ENCODE results near the gene SLC44A5.
"Not testable (repeated sequence)": the region's sequence is repeated elsewhere in the genome, so short reads cannot be mapped to it uniquely, and the experiment has no call there.

Gene SLC44A5

DNA sequence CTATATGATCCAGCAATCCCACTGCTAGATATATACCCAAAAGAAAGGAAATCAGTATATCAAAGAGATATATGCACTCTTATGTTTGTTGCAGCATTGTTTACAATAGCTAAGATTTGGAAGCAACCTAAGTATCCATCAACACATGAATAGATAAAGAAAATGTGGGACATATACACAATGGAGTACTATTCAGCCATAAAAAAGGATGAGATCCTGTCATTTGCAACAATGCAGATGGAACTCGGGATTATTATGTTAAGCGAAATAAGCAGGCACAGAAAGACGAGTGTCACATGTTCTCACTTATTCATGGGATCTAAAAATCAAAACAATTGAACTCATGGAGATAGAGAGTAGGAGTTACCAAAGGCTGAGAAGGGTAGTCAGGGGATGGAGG lies 17.5 kb downstream of the SLC44A5 start:
- not testable (repeated sequence) for DNase-seq (ENCODE audit: insufficient read length, low spot score); FAIRE-seq

DNA sequence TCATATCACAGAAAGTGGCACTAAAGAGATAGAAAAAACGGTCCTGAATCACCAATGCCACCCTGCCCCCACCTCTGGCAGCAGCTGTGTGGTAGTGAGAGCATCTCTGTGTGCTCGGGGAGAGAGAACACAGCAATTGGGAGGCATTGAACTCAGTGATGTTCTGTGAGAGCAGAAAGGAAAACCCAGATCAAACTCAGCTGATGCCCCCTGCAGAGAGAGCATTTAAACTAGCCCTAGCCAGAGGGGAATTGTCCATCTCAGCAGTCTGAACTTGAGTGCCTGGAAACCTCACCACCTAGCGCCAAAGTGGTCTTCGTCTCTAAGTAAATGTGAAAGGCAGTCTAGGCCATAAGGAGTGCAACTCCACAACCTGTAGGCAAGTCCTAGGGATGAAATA lies 21.3 kb downstream of the SLC44A5 start:
- FAIRE-seq (no peak), DNase-seq (ENCODE audit: insufficient read length, low spot score) (no peak)

- FAIRE-seq (no peak), DNase-seq (ENCODE audit: insufficient read length, low spot score) (no peak)
Observed at GRCh38 chr1:75588779-75589475, 22.0 kb downstream of the SLC44A5 start.

DNA sequence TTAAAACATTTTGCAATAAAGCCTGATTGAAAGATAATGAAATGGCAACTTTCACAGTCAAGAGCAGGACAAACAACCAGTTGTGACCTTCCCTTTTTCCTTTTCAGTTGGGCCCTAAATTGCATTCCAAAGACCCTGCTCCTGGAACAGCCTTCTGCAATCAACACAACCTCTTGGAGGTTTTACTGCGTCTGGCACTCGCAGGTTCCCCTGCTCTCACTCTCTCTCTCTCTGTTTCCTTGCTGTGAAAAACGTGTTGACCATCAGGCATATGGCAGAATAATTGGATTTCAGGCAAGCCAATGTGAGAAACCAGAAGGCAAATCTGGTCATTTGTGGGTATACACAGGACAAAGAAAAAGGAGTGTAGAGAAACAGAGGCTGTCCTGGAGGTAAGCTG lies 23.2 kb downstream of the SLC44A5 start:
- FAIRE-seq (no peak), DNase-seq (ENCODE audit: insufficient read length, low spot score) (no peak)

DNA sequence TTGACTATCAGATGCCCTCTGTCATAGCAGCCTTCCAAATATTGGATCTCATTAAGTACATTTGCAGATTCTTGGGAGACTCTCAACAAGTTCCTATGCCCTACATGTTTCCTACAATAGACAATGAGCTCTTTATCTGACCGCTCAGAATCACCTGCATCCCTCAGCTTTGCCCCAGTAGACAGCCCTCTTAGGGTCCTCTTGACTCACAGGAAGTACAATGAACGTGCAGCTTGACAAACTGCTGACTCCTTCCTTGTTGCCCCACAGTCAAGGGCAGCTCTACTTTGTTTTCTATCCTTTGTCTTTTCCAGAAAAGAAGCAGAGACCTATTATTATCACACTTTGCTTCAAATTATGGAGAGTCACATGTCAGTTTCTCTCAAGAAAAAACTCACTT lies 27.6 kb downstream of the SLC44A5 start:
- FAIRE-seq = no peak

GRCh38 chr1:75582725-75583261 lies 28.1 kb downstream of the SLC44A5 start:
- FAIRE-seq = no peak
- DNase-seq (ENCODE audit: insufficient read length, low spot score) = no peak

More for the DNA sequence above, 27.6 kb downstream of the SLC44A5 start:
- no peak for DNase-seq (ENCODE audit: insufficient read length, low spot score)

DNA sequence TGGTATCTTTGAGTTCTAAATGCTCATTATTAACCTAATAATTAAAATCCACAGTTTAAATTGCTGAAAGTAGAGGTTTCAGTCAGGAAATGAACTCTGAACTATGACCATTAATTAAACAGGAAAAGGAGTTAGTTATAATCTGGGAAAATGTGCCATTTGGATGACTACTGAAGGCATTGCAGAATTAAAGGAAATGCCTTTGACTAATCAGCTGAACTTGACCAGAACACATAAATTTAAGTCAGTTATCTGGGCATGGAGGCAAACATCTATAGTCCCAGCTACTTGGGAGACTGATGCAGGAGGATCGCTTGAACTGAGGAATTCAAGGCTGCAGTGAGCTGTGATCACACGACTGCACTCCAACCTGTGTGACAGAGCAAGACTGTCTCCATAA lies 31.9 kb downstream of the SLC44A5 start:
- no peak for FAIRE-seq
- no peak for DNase-seq (ENCODE audit: insufficient read length, low spot score)

DNA sequence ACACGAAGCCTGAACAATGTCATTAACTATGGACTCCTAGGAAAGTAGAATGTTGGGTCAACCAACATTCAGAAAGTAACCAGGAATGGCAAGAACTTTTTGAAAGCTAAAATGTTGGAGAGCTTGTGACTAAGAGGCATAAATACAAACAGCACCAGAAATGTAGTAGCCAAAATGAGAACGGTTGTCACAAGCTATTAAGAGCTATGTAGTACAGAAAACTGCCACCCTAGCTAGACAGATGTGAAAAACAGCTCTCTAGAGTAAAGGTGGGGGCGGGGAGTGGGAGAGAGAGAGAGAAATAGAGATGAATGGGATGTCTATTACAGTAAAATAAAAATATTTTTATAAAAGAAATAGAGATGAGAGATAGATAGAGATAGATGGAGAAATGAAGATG lies 35.1 kb downstream of the SLC44A5 start:
- FAIRE-seq = no peak
- no peak for DNase-seq (ENCODE audit: insufficient read length, low spot score)

- DNase-seq (ENCODE audit: insufficient read length, low spot score) (no peak), FAIRE-seq (no peak)
Observed at GRCh38 chr1:75567191-75567590, 43.7 kb downstream of the SLC44A5 start.

DNA sequence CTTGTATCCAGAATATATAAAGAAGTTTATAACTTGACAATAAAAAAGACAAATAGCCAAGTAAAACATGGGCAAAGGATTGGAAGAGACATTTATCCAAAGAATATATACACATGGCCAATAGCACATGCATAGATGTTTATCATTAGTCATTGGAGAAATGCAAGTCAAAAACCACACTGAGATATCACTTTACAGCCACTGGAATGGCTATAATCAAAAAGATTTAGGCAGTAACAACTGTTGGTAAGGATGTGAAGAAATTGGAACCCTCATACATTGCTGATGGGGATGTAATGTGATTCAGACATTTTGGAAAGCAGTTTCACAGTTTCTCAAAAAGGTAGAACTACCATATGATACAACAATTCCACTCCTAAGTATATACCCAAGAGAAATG lies 51.1 kb downstream of the SLC44A5 start:
- DNase-seq (ENCODE audit: insufficient read length, low spot score) (no peak), FAIRE-seq (no peak)

- no peak for DNase-seq (ENCODE audit: insufficient read length, low spot score)
- no peak for FAIRE-seq
Observed at GRCh38 chr1:75559136-75559535, 51.8 kb downstream of the SLC44A5 start.

DNA sequence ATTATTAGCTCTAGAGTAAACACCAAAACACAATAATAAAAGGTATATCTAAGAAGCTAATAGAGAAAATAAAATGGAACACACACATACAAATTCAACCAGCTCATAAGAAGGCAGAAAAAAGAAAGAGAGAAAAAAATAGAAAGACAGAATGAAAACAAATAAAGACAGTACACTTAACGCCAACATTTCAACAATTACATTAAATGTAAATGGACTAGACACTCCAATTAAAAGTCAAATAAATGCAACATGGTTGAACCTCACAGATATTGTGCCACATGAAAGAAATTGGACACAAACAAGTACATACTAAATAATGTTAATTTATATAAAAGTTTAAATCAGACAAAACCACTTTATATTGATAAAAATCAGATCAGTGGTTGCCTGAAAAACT lies 56.0 kb downstream of the SLC44A5 start:
- FAIRE-seq (no peak), DNase-seq (ENCODE audit: insufficient read length, low spot score) (no peak)

DNA sequence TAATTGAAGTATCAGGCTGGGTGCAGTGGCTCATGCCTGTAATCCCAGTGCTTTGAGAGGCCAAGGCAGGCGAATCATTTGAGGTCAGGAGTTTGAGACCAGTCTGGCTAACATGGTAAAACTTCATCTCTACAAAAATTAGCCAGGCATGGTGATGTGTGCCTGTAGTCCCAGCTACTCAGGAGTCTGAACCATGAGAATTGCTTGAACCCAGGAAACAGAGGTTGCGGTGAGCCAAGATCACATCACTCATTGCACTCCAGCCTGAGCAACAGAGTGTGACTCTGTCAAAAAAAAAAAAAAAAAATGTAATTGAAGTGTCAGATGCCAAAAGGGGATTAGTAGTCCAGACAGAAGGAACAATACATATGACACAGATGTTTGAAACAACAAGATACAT lies 56.7 kb downstream of the SLC44A5 start:
- FAIRE-seq = no peak
- no peak for DNase-seq (ENCODE audit: insufficient read length, low spot score)

- FAIRE-seq (no peak), DNase-seq (ENCODE audit: insufficient read length, low spot score) (no peak)
Observed at GRCh38 chr1:75550559-75550958, 60.4 kb downstream of the SLC44A5 start.

DNA sequence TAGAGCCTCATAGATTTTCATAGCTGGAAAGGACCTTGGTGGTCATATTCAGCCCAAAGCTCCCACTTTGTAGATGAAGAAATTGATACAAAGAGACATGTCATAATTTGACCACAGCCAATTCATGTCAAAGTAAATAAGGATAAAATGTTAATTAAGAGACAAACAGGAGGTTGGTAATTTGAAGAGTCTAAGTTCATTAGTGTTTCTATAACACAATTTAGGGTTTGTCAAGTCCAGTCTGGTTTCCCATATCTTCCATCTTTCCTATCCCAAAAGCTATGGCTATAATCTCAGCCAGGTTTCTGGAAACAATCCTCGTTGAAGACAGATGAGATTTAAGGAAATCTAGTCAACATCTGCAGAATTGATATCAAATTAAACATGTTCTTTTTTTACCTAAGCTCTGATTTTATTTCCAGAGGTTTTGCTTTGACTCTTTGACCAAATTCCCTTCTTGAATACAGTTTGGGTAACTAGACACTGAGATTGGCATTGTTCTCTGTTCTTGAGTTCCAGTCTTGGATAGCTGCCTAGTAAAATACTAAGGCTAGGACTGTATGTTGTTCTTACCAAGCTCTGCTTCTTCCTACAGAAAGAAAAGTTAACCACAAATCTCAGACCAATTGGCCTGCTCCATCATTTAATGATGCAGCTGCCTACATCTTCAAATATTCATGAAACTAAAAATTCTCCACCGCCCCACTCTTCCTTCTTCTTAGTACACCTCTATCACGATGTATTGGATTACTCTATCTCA lies 62.0 kb downstream of the SLC44A5 start:
- no peak for DNase-seq (ENCODE audit: insufficient read length, low spot score)
- FAIRE-seq = no peak

DNA sequence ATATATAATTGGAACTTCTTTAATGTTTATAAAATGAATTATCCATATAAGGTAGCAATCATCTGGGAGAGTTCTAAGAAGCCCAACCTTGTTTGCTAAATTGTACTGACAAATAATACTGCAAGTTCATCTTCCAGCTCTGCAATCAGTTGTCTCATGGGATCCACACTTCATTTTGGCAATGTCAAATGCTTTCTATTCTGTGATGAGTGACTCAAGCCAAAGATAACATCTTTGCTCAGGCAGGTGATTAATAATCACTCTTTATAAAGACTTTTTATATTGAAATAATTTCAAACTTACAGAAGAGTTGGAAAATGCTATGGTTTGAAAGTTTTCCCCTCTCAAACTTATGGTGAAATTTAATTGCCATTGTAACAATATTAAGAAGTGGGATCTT lies 67.2 kb downstream of the SLC44A5 start:
- no peak for FAIRE-seq
- no peak for DNase-seq (ENCODE audit: insufficient read length, low spot score)

GRCh38 chr1:75542818-75543570 lies 67.9 kb downstream of the SLC44A5 start:
- DNase-seq (ENCODE audit: insufficient read length, low spot score) (no peak), FAIRE-seq (no peak)

DNA sequence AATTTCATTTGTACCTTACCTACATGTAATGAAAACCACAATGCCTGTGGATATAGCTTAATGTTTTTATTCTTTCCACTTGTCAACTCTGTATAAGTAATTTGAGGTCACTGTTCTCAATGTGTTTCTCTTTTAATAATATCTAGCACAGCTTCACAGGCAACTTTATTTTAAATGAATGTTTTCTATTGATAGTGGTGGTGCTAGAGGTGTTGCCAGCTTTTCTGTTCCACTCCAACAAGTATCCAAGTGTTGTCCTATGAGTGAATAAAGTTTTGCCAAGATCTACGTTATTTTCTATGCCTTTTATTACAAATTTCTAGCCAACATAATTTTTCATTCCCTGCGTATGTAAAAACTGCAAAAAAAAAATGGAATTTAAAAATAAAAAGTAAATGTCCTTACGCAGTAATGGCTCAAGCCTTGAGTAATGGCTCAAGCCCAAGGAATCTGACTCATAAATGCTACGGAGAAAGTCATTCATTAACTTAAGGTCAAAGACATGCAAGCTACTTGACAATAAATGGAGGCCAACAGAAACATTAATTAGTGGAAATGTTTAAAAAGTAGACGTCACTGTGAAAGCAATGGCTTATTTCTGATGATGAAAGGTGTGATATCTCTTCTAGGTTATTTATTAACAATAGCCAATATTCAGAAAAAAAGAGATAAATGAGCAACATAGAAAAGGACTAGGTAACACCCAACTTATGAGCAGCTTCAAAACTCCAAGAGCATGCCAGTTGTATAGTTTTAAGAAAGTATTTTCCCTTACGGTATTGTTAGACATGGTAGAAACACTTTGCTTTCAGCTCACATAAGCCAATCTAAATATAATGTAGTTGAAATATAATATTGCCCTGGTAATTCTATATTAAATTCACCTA lies 71.4 kb downstream of the SLC44A5 start:
- DNase-seq (ENCODE audit: insufficient read length, low spot score) = no peak
- no peak for FAIRE-seq

DNA sequence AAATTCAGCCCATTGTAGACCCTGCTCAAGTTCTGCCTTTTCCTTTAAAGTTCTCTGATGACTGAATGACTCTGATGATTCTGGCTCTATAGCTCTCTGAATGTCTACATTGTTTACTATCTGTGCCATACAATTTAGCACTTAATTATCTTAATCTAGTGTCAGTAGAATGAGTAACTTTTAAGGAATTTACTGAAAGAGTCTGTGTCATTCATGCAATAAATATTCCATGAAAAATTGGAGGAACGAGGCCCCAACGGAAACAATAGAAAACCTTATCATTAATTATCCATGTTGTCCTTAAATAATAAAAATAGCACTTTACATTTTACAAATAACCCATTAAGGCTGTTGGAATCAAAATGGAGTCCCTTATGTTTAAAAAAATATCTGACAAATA lies 77.8 kb downstream of the SLC44A5 start:
- no peak for DNase-seq (ENCODE audit: insufficient read length, low spot score)
- no peak for FAIRE-seq

- FAIRE-seq (no peak), DNase-seq (ENCODE audit: insufficient read length, low spot score) (no peak)
Observed at GRCh38 chr1:75531570-75531969, 79.3 kb downstream of the SLC44A5 start.
